Measurements from ENCODE around the gene DNAJB11.
"Not testable (repeated sequence)": the region's sequence is repeated elsewhere in the genome, so short reads cannot be mapped to it uniquely, and the experiment has no call there.

DNAJB11 gene

GRCh38 chr3:186620213-186621092, 49.9 kb downstream of the DNAJB11 start:
- no peak for DNase-seq

DNA sequence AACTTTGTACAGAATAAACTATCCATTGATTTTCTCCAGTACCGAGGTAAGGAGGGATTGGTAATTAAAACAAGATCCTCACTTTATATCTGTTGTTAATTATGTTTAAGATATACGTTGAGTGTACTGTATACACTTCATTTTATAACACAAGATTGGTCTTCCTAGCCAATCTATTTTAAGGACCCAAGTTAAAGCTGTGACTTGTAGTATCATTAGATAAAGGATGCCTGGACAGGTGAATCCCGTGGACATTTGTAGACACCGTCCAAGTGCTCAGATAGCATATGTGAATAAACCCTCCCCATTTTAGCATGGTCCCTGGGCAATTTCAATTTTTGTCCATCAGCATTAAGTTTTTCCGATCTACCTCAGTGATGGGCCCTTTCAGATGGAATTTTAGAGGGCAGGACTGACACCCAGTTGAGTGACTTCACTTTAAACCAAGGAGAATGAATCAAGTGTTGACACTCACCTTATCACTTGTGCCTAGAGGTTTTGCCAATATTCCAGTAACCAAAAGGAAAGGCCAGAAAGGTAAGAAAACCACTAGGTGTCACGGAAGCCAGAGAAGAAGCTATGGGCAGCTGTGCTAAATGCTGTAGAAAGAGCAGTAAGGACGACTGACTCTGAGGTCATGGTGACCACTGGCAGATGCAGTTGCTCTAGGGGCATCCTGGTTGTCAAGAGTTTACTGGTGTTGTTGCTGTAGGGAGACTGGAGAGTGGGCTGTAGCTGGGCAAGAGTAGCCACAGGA, 51.6 kb downstream of the DNAJB11 start:
- DNase-seq = no peak

DNA sequence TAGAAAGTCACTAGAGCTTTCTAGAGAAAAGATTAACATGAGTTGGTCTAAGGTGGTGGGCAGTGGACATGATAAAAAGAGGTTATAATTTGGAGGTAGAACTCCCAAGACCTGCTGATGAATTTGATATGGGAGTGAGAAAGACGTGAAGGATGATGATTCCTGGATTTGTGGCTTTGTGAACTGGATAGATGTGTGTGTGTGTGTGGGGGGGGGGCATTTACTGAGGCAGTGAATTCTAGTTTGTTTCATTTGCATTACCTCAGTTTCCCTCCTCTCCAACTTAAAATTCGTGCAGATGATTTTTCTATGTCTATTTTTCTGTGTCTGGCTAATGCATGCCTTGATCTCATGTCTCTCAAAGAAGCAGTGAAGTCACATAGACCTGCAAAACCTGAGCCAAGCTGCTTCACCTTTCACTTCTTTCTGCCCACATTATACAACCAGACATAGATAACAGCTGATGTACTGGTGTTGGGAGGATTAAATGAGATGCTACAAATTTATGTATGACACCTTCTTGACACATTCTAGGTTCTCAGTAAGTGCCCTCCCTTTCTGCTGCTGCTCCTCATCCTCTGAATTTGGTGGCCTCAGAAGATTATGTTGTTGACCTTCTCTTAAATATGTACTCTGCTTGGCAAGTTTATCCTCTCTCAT, 52.3 kb downstream of the DNAJB11 start:
- DNase-seq = no peak

- DNase-seq = no peak
These were observed 54.1 kb downstream of the DNAJB11 start for GRCh38 chr3:186624598-186624997.

DNA sequence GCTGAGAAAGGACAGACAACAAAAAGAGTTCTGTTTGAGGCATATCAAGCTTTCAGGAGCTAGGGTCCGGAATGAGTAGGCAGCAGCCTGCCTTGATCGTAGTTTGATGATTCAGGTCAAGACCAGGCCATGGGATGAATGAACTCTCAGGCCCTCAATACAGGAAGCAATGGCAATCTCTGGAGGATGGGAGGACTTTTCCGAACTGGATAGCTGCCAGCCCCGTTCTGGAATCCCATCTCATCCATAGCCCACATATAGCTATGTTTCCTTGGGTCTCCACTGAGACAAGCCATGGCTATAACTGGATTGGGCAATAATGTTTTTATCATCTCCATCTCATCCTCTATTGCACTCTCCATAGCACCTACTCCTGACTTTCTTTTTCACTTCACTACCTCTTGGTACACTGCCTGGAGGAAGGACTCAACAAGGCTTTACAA, 55.1 kb downstream of the DNAJB11 start:
- DNase-seq = no peak

GRCh38 chr3:186626254-186626847, 55.8 kb downstream of the DNAJB11 start:
- DNase-seq = no peak

DNA sequence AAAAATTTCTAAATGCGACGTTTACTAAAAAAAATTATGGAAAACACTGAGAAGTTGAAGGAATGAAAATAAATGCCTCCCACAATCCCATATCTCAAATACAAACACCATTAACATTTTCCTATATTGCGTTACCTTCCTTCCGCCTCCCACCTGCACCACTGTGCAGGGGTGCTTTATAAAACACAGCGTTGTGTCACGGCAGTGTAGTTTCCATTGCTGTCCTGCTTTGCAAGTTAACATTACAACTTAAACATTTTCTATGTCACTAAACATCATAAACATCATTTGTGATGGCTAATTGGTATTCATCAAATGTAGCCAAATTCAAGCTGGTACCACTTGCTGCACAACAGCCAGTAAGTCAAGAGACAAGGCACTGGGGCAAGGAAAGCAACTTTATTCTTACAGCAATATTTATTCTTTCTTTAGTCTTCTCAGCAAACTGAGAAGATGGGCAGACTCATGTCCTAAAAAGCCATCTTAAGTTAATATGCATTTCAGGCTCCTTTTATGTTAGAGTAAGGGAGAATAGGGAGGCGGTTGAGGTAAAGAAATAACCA, 57.4 kb downstream of the DNAJB11 start:
- DNase-seq = no peak

GRCh38 chr3:186628756-186629155, 58.2 kb downstream of the DNAJB11 start:
- no peak for DNase-seq

GRCh38 chr3:186630950-186631641, 60.6 kb downstream of the DNAJB11 start:
- DNase-seq = no peak

DNA sequence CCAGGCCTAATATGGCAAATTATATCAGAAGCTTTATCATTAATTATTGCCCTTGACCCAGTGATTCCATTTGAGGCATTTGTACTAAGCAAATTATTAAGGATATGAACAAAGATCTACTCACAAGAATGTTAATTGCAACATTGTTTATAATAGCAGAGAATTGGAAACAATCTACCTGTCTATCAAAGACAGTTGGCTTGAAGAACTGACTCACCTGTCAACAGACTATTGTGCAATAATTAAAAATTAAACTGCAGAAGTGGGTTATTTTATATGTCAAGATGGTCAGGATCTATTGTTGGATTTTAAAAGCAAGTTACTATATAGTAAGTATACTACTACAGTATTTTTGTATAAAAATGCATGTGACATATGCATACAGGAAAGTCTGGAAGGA, 63.0 kb downstream of the DNAJB11 start:
- DNase-seq = no peak

- DNase-seq = not testable (repeated sequence)
These were observed 63.7 kb downstream of the DNAJB11 start for GRCh38 chr3:186634207-186634606.

Data from activated naive CD4-positive, alpha-beta T cell treated with Interleukin-2 at 50 U/mL for 16 hours (primary cell).